Measurements from ENCODE around the gene MCIDAS. TPM values are rescaled to one million over a fixed set of nuclear protein-coding genes. Genes with fewer than 3 reads are reported as not detected.

The MCIDAS gene
- total RNA-seq, 2 experiments from 2014 or later: 0.21 TPM; not detected in 1

- no peak overlapping the region for H3K27ac ChIP-seq (ENCODE audit: low read depth, low read length, poor library complexity, severe bottlenecking)
- H4K20me1 ChIP-seq (ENCODE audit: insufficient read depth, low read length): no peaks in the 10 kb centered on the region
- peak overlapping the region; percentile 67 for H3K4me3 ChIP-seq (ENCODE audit: low read depth, low read length, poor library complexity, severe bottlenecking)
- H3K4me1 ChIP-seq (ENCODE audit: insufficient read depth, low read length, poor library complexity, severe bottlenecking): peaks cover 29% of the 10 kb centered on the region
- H3K9me3 ChIP-seq (ENCODE audit: low read length): no peaks in the 10 kb centered on the region
- no TSS peak for BruUV-seq (replicated peaks)
- H3K79me2 ChIP-seq (ENCODE audit: insufficient read depth, low read depth, low read length): no peaks in the 10 kb centered on the region
- intact Hi-C loops (cut with micrococcal nuclease; ENCODE audit: unreplicated experiment): loop anchor here (2.0 to 10.0 kb wide), 4 partner anchors 59 to 361 kb away; partner anchors contain the start of genes CCNO, DHX29, MTREX and PLPP1
- H3K36me3 ChIP-seq (ENCODE audit: insufficient read depth, low read length): no peaks in the 10 kb centered on the region
- ChIA-PET POLR2A (interaction anchor here (0.6 to 0.7 kb wide), 4 partner anchors 13 to 543 kb away, joined by 3 to 5 read pairs (median 4); no protein-coding TSS in a partner anchor), CTCF (ENCODE audit: unreplicated experiment) (no interaction called here)
- DNase-seq (ENCODE audit: low spot score): no peak
- H3K4me2 ChIP-seq (ENCODE audit: low read length): peak overlapping the region; percentile 91
- no peaks in the 10 kb centered on the region for H3K9me2 ChIP-seq (ENCODE audit: insufficient read depth, low read length)
- TF ChIP-seq EZH2phosphoT487 (IDR thresholded peaks at IDR 0.05; ENCODE audit: borderline replicate concordance, low read depth, low read length): no peak
- TF ChIP-seq, protein P1, sequence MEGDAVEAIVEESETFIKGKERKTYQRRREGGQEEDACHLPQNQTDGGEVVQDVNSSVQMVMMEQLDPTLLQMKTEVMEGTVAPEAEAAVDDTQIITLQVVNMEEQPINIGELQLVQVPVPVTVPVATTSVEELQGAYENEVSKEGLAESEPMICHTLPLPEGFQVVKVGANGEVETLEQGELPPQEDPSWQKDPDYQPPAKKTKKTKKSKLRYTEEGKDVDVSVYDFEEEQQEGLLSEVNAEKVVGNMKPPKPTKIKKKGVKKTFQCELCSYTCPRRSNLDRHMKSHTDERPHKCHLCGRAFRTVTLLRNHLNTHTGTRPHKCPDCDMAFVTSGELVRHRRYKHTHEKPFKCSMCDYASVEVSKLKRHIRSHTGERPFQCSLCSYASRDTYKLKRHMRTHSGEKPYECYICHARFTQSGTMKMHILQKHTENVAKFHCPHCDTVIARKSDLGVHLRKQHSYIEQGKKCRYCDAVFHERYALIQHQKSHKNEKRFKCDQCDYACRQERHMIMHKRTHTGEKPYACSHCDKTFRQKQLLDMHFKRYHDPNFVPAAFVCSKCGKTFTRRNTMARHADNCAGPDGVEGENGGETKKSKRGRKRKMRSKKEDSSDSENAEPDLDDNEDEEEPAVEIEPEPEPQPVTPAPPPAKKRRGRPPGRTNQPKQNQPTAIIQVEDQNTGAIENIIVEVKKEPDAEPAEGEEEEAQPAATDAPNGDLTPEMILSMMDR (conservative IDR thresholded peaks at IDR 0.05; ENCODE audit: low read length): no peak
- peak overlapping the region; percentile 86; the same call in 1 of the 2 replicates for H2AFZ ChIP-seq (ENCODE audit: low read length)
These were observed 53.4 kb downstream of the MCIDAS start for GRCh38 chr5:55173687-55174230.

- Histone ChIP-seq H3K9me2 (ENCODE audit: insufficient read depth, low read length) (no peaks in the 10 kb centered on the region), H2AFZ (ENCODE audit: low read length) (peak within 1 kb of the TSS; percentile 86), H3K4me3 (ENCODE audit: low read depth, low read length, poor library complexity, severe bottlenecking) (peak within 1 kb of the TSS; percentile 67), H3K4me2 (ENCODE audit: low read length) (peak within 1 kb of the TSS; percentile 91), H3K36me3 (ENCODE audit: insufficient read depth, low read length) (no peaks in the 10 kb centered on the region), H3K9me3 (ENCODE audit: low read length) (no peaks in the 10 kb centered on the region), H3K4me1 (ENCODE audit: insufficient read depth, low read length, poor library complexity, severe bottlenecking) (peaks cover 29% of the 10 kb centered on the region), H4K20me1 (ENCODE audit: insufficient read depth, low read length) (no peaks in the 10 kb centered on the region), H3K79me2 (ENCODE audit: insufficient read depth, low read depth, low read length) (no peaks in the 10 kb centered on the region), H3K27ac (ENCODE audit: low read depth, low read length, poor library complexity, severe bottlenecking) (no peak within 1 kb of the TSS)
- POLR2A ChIA-PET: interaction anchor here (0.6 to 0.7 kb wide), 3 partner anchors 14 to 542 kb away, joined by 3 to 5 read pairs (median 5); no protein-coding TSS in a partner anchor
- TF ChIP-seq, protein P1 (conservative IDR thresholded peaks at IDR 0.05; ENCODE audit: low read length): no peak
- no peak for TF ChIP-seq EZH2phosphoT487 (IDR thresholded peaks at IDR 0.05; ENCODE audit: borderline replicate concordance, low read depth, low read length)
- CTCF ChIA-PET (ENCODE audit: unreplicated experiment): no interaction called here
- BruUV-seq (replicated peaks): no TSS peak
- peak; percentile 83 for DNase-seq (ENCODE audit: low spot score)
- intact Hi-C loops (cut with micrococcal nuclease; ENCODE audit: unreplicated experiment): loop anchor here (1.0 to 10.0 kb wide), 5 partner anchors 60 to 518 kb away; partner anchors contain the start of genes CCNO, DHX29, MTREX and PLPP1
These were observed 54.0 kb downstream of the MCIDAS start, which contains the start of gene CDC20B for GRCh38 chr5:55172937-55173686. Gene CDC20B (minus strand): TSS chr5:55173177. CDS start chr5:55173000, 177 bp downstream.

Measured in OCI-LY7 (cell line).